PC-9 (cell line): ENCODE measurements around the gene RAD18.

ENCODE experiments used
- EZH2 ChIP-seq: fragments of 200-600 bp; sonication (generic); IDR thresholded peaks from 2 replicates; pipeline ENCODE4 v1.8.0; 2017; ENCODE audit warnings: antibody characterized with exemption, low read depth
- TF ChIP-seq, protein P1 (sequence below): fragments of 200-600 bp; sonication (generic); conservative IDR thresholded peaks from 2 replicates; pipeline ENCODE4 v1.6.1; 2017; ENCODE audit warnings: mixed run types, antibody characterized with exemption, mild to moderate bottlenecking, moderate library complexity

DNA sequence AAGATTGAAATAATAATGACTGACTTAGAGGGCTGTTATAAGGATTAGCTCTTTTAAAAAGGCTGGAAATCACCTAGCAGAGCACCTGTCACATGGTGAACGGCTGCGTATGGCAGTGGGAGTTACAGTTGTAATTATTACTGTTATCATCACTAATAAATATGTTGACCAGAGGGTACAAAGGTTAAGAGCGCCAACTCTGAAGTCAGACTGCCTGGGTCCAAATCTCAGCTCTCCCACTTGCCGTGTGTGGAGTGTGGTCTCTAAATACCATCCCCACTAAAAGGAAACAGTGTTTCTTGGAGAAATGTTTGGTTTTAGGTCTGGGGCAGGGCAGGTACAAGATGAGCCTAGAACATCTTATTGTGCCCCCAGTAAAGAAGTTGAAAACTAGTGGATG lies 6.0 kb upstream of the RAD18 start:
- no peak for TF ChIP-seq EZH2
- TF ChIP-seq, protein P1, sequence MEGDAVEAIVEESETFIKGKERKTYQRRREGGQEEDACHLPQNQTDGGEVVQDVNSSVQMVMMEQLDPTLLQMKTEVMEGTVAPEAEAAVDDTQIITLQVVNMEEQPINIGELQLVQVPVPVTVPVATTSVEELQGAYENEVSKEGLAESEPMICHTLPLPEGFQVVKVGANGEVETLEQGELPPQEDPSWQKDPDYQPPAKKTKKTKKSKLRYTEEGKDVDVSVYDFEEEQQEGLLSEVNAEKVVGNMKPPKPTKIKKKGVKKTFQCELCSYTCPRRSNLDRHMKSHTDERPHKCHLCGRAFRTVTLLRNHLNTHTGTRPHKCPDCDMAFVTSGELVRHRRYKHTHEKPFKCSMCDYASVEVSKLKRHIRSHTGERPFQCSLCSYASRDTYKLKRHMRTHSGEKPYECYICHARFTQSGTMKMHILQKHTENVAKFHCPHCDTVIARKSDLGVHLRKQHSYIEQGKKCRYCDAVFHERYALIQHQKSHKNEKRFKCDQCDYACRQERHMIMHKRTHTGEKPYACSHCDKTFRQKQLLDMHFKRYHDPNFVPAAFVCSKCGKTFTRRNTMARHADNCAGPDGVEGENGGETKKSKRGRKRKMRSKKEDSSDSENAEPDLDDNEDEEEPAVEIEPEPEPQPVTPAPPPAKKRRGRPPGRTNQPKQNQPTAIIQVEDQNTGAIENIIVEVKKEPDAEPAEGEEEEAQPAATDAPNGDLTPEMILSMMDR, result no peak
